HEK293 (cell line): ENCODE results near the gene SYT14.
A peak's percentile ranks its signal among the peaks of the same experiment; 100 is the strongest.

Source experiments
- GLI2 ChIP-seq: fragments of 450-650 bp; formaldehyde crosslinking; IDR thresholded peaks from 2 replicates; pipeline ENCODE4; 2017; ENCODE audit warnings: missing biosample characterization, missing genetic modification characterization, low read depth, borderline replicate concordance
- HOXD13 ChIP-seq: sonication (generic); formaldehyde crosslinking; IDR thresholded peaks from 2 replicates; pipeline ENCODE4 v1.8.0; 2022; ENCODE audit warnings: missing genetic modification reagents, borderline replicate concordance
- PBX3 ChIP-seq: sonication (generic); formaldehyde crosslinking; IDR thresholded peaks from 2 replicates; pipeline ENCODE4 v1.8.1; 2022; ENCODE audit warnings: mild to moderate bottlenecking, moderate library complexity, missing genetic modification reagents
- SALL2 ChIP-seq: fragments of 450-650 bp; formaldehyde crosslinking; IDR thresholded peaks from 2 replicates; pipeline ENCODE4 v1.5.0; 2017; ENCODE audit warnings: missing biosample characterization, mild to moderate bottlenecking, missing genetic modification characterization, borderline replicate concordance
- SCRT2 ChIP-seq: fragments of 450-650 bp; formaldehyde crosslinking; IDR thresholded peaks from 2 replicates; pipeline ENCODE4 v1.5.1; 2016; ENCODE audit warnings: missing biosample characterization, missing genetic modification characterization
- SETDB1 ChIP-seq: IDR thresholded peaks from one replicate; pipeline ENCODE4 v1.6.1; 2017; ENCODE audit warnings: mild to moderate bottlenecking, low read length, moderate library complexity, mixed read lengths; ENCODE audit not compliant: insufficient read length
- ZBTB17 ChIP-seq: fragments of 450-650 bp; formaldehyde crosslinking; IDR thresholded peaks from 2 replicates; pipeline ENCODE4 v1.5.1; 2016; ENCODE audit warnings: missing biosample characterization, missing genetic modification characterization
- ZBTB48 ChIP-seq: fragments of 450-650 bp; formaldehyde crosslinking; IDR thresholded peaks from 2 replicates; pipeline ENCODE4 v1.5.1; 2016; ENCODE audit warnings: missing biosample characterization, missing genetic modification characterization
- ZFHX2 ChIP-seq: fragments of 450-650 bp; formaldehyde crosslinking; conservative IDR thresholded peaks from 2 replicates; pipeline ENCODE4 v1.5.1; 2016; ENCODE audit warnings: missing biosample characterization, missing genetic modification characterization
- ZNF114 ChIP-seq: fragments of 450-650 bp; formaldehyde crosslinking; IDR thresholded peaks from 2 replicates; pipeline ENCODE4 v1.5.0; 2017; ENCODE audit warnings: missing biosample characterization, missing genetic modification characterization
- ZNF19 ChIP-seq: fragments of 450-650 bp; formaldehyde crosslinking; IDR thresholded peaks from 2 replicates; pipeline ENCODE4; 2016; ENCODE audit warnings: missing biosample characterization, missing genetic modification characterization, low read depth
- ZNF214 ChIP-seq: fragments of 450-650 bp; formaldehyde crosslinking; IDR thresholded peaks from 2 replicates; pipeline ENCODE4 v1.5.1; 2017; ENCODE audit warnings: missing biosample characterization, mild to moderate bottlenecking, missing genetic modification characterization, borderline replicate concordance
- ZNF239 ChIP-seq: fragments of 450-650 bp; formaldehyde crosslinking; IDR thresholded peaks from 2 replicates; pipeline ENCODE4 v1.5.1; 2016; ENCODE audit warnings: missing biosample characterization, missing genetic modification characterization
- ZNF26 ChIP-seq: fragments of 450-650 bp; formaldehyde crosslinking; IDR thresholded peaks from 2 replicates; pipeline ENCODE4 v1.5.1; 2016; ENCODE audit warnings: missing biosample characterization, missing genetic modification characterization
- ZNF335 ChIP-seq: fragments of 450-650 bp; formaldehyde crosslinking; conservative IDR thresholded peaks from 2 replicates; pipeline ENCODE4 v1.5.1; 2016; ENCODE audit warnings: missing biosample characterization, missing genetic modification characterization
- ZNF544 ChIP-seq: fragments of 450-650 bp; formaldehyde crosslinking; IDR thresholded peaks from 2 replicates; pipeline ENCODE4 v1.5.0; 2017; ENCODE audit warnings: missing biosample characterization, missing genetic modification characterization
- ZNF596 ChIP-seq: fragments of 450-650 bp; IDR thresholded peaks from 2 replicates; pipeline ENCODE4 v1.5.0; 2018; ENCODE audit warnings: missing biosample characterization, mild to moderate bottlenecking, missing genetic modification characterization, moderate library complexity
- ZNF654 ChIP-seq: fragments of 450-650 bp; formaldehyde crosslinking; IDR thresholded peaks from 2 replicates; pipeline ENCODE4 v1.5.1; 2016; ENCODE audit warnings: low read depth, missing biosample characterization, missing genetic modification characterization
- ZNF776 ChIP-seq: fragments of 450-650 bp; formaldehyde crosslinking; IDR thresholded peaks from 2 replicates; pipeline ENCODE4 v1.5.0; 2017; ENCODE audit warnings: missing biosample characterization, missing genetic modification characterization, borderline replicate concordance
- TF ChIP-seq, protein P1 (sequence below): fragments of 450-650 bp; formaldehyde crosslinking; IDR thresholded peaks from 2 replicates; pipeline ENCODE4 v1.5.1; 2016; ENCODE audit warnings: missing biosample characterization, missing genetic modification characterization
- TF ChIP-seq, protein P2 (sequence below): fragments of 450-650 bp; formaldehyde crosslinking; IDR thresholded peaks from 2 replicates; pipeline ENCODE4 v1.5.1; 2016; ENCODE audit warnings: missing biosample characterization, missing genetic modification characterization
- TF ChIP-seq, protein P3 (sequence below): fragments of 450-650 bp; formaldehyde crosslinking; IDR thresholded peaks from 2 replicates; pipeline ENCODE4 v1.5.1; 2016; ENCODE audit warnings: missing biosample characterization, missing genetic modification characterization
- TF ChIP-seq, protein P4 (sequence below): fragments of 450-650 bp; formaldehyde crosslinking; IDR thresholded peaks from 2 replicates; pipeline ENCODE4 v1.5.1; 2017; ENCODE audit warnings: missing biosample characterization, missing genetic modification characterization

Gene SYT14

GRCh38 chr1:209926045-209926444, 12.0 kb upstream of the SYT14 start (continued):
- no peak for TF ChIP-seq PBX3 (CRISPR knock-in tag)
- peak; percentile 48; the same call in 1 of the 2 replicates for TF ChIP-seq ZFHX2 (tag by site-specific recombination)
- TF ChIP-seq ZNF214 (tag by site-specific recombination) = no peak
- TF ChIP-seq ZNF335 = peak; percentile 49
- TF ChIP-seq SCRT2 (tag by site-specific recombination) = no peak
- no peak for TF ChIP-seq HOXD13 (CRISPR knock-in tag)
- no peak for TF ChIP-seq ZNF114 (tag by site-specific recombination)
- TF ChIP-seq ZNF596 (tag by site-specific recombination) = no peak
- TF ChIP-seq, protein P1, sequence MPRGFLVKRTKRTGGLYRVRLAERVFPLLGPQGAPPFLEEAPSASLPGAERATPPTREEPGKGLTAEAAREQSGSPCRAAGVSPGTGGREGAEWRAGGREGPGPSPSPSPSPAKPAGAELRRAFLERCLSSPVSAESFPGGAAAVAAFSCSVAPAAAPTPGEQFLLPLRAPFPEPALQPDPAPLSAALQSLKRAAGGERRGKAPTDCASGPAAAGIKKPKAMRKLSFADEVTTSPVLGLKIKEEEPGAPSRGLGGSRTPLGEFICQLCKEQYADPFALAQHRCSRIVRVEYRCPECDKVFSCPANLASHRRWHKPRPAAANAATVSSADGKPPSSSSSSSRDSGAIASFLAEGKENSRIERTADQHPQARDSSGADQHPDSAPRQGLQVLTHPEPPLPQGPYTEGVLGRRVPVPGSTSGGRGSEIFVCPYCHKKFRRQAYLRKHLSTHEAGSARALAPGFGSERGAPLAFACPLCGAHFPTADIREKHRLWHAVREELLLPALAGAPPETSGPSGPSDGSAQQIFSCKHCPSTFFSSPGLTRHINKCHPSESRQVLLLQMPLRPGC (tag by site-specific recombination) = no peak
- TF ChIP-seq, protein P2, sequence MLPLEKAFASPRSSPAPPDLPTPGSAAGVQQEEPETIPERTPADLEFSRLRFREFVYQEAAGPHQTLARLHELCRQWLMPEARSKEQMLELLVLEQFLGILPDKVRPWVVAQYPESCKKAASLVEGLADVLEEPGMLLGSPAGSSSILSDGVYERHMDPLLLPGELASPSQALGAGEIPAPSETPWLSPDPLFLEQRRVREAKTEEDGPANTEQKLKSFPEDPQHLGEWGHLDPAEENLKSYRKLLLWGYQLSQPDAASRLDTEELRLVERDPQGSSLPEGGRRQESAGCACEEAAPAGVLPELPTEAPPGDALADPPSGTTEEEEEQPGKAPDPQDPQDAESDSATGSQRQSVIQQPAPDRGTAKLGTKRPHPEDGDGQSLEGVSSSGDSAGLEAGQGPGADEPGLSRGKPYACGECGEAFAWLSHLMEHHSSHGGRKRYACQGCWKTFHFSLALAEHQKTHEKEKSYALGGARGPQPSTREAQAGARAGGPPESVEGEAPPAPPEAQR = no peak
- no peak for TF ChIP-seq SALL2 (tag by site-specific recombination)
- no peak for TF ChIP-seq ZNF26 (tag by site-specific recombination)
- TF ChIP-seq, protein P3, sequence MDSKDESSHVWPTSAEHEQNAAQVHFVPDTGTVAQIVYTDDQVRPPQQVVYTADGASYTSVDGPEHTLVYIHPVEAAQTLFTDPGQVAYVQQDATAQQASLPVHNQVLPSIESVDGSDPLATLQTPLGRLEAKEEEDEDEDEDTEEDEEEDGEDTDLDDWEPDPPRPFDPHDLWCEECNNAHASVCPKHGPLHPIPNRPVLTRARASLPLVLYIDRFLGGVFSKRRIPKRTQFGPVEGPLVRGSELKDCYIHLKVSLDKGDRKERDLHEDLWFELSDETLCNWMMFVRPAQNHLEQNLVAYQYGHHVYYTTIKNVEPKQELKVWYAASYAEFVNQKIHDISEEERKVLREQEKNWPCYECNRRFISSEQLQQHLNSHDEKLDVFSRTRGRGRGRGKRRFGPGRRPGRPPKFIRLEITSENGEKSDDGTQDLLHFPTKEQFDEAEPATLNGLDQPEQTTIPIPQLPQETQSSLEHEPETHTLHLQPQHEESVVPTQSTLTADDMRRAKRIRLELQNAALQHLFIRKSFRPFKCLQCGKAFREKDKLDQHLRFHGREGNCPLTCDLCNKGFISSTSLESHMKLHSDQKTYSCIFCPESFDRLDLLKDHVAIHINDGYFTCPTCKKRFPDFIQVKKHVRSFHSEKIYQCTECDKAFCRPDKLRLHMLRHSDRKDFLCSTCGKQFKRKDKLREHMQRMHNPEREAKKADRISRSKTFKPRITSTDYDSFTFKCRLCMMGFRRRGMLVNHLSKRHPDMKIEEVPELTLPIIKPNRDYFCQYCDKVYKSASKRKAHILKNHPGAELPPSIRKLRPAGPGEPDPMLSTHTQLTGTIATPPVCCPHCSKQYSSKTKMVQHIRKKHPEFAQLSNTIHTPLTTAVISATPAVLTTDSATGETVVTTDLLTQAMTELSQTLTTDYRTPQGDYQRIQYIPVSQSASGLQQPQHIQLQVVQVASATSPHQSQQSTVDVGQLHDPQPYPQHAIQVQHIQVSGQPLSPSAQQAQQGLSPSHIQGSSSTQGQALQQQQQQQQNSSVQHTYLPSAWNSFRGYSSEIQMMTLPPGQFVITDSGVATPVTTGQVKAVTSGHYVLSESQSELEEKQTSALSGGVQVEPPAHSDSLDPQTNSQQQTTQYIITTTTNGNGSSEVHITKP = peak; percentile 54
- TF ChIP-seq, protein P4, sequence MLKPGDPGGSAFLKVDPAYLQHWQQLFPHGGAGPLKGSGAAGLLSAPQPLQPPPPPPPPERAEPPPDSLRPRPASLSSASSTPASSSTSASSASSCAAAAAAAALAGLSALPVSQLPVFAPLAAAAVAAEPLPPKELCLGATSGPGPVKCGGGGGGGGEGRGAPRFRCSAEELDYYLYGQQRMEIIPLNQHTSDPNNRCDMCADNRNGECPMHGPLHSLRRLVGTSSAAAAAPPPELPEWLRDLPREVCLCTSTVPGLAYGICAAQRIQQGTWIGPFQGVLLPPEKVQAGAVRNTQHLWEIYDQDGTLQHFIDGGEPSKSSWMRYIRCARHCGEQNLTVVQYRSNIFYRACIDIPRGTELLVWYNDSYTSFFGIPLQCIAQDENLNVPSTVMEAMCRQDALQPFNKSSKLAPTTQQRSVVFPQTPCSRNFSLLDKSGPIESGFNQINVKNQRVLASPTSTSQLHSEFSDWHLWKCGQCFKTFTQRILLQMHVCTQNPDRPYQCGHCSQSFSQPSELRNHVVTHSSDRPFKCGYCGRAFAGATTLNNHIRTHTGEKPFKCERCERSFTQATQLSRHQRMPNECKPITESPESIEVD = peak; percentile 56; the same call in 1 of the 2 replicates
- no peak for TF ChIP-seq ZNF544 (tag by site-specific recombination)
- TF ChIP-seq SETDB1 = no peak
- TF ChIP-seq ZBTB48 = no peak
- no peak for TF ChIP-seq ZNF776
- TF ChIP-seq GLI2 (tag by site-specific recombination) = no peak
- peak; percentile 45; the same call in 1 of the 2 replicates for TF ChIP-seq ZBTB17 (tag by site-specific recombination)
- TF ChIP-seq ZNF654 = no peak
- TF ChIP-seq ZNF239 (tag by site-specific recombination) = no peak
- TF ChIP-seq ZNF19 (tag by site-specific recombination) = peak; percentile 16; the same call in 1 of the 2 replicates
- TF ChIP-seq, all 188 proteins: peak for 13
